Fibroblast of villous mesenchyme (primary cell): ENCODE data around the gene RBBP5. TPM values are rescaled to one million over a fixed set of nuclear protein-coding genes. Genes with fewer than 3 reads are reported as not detected.
A peak's percentile ranks its signal among the peaks of the same experiment; 100 is the strongest.
"Not testable (repeated sequence)": the region's sequence is repeated elsewhere in the genome, so short reads cannot be mapped to it uniquely, and the experiment has no call there.

Experiments
- DNase-seq: peaks from one replicate; pipeline ENCODE4 v3.0.0-alpha.2; 2010; ENCODE audit warnings: low read depth
- H3K4me3 ChIP-seq: 2 replicates; pipeline ENCODE4 v1.5.1; 2011; ENCODE audit warnings: low read depth, mild to moderate bottlenecking, low read length
- CTCF ChIP-seq: IDR thresholded peaks from 2 replicates; pipeline ENCODE4 v1.5.1; 2012; ENCODE audit warnings: low read depth, mild to moderate bottlenecking, low read length; ENCODE audit not compliant: insufficient read depth
- total RNA-seq: library from RNA; depleted of rRNA; stranded (reverse); fragments of >200 nt; gene quantifications from 2 replicates; pipeline ENCODE4 v1.2.3, GENCODE V29; 2012

RBBP5 gene
- total RNA-seq, 1 donor: 22.5 TPM

DNA sequence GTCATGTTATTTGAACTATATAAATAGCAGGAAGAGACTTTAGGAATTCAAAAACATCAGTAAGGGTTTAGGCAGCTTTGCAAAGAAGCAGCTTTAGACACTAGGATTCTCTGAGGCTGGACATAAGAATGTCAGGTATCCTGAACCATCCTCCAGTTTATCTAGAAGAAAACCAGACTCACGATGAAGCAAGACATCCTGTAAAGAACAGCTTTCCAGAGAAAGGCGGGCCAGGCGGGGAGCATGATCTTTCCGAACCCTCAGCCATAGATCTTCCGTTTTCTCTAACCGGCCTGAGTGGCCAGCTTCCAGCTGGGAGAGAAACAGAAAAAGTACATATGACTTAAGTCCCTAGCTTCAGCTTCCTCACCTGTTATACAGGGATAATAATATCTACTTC, 39.3 kb upstream of the RBBP5 start:
- no peak for DNase-seq

GRCh38 chr1:205158048-205158616, 36.4 kb upstream of the RBBP5 start:
- no peak for DNase-seq
- H3K4me3 ChIP-seq: no peak overlapping the region
- no peak for TF ChIP-seq CTCF

More for the DNA sequence above, 39.3 kb upstream of the RBBP5 start:
- TF ChIP-seq CTCF: no peak
- H3K4me3 ChIP-seq: no peak overlapping the region

- H3K4me3 ChIP-seq: not testable (repeated sequence)
Observed at GRCh38 chr1:205155665-205156377, 34.0 kb upstream of the RBBP5 start.

GRCh38 chr1:205152505-205152904, 30.7 kb upstream of the RBBP5 start:
- H3K4me3 ChIP-seq: no peak overlapping the region
- no peak for DNase-seq
- TF ChIP-seq CTCF: no peak

More at GRCh38 chr1:205155665-205156377, 34.0 kb upstream of the RBBP5 start:
- not testable (repeated sequence) for DNase-seq

DNA sequence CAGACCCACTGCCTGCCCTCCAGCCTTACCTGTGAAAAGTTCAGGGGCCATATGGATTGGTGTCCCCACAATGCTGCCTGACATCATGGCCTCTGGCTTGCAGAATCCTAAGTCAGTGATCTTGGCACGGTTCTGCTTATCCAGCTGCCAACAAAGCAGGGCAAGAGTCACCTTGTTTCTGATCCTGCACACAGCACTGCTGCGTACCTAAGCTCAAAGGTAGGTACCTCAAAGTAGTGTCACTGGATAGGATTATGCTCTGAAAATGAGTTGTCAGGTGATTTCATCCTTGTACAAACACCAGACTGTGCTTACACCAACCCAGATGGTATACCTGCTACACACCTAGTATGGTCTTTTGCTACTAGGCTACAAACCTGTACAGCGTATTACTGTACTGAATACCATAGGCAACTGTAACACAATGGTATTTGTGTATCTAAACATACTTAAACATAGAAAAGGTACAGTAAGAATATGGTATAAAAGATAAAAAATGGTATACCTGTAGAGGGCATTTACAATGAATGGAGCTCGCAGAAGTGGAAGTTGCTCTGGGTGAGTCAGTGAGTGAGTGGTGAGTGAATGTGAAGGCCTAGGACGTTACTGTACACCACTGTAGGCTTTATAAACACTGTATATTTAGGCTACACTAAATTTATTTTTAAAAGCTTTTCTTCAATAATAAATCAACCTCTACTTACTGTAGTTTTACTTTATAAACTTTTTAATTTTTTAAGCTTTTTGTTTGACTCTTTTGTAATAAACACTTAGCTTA, 29.1 kb upstream of the RBBP5 start:
- TF ChIP-seq CTCF: no peak
- no peak for DNase-seq
- no peak overlapping the region for H3K4me3 ChIP-seq

GRCh38 chr1:205147191-205147835, 25.5 kb upstream of the RBBP5 start:
- DNase-seq: peak; percentile 44
- TF ChIP-seq CTCF: no peak
- no peak overlapping the region for H3K4me3 ChIP-seq

DNA sequence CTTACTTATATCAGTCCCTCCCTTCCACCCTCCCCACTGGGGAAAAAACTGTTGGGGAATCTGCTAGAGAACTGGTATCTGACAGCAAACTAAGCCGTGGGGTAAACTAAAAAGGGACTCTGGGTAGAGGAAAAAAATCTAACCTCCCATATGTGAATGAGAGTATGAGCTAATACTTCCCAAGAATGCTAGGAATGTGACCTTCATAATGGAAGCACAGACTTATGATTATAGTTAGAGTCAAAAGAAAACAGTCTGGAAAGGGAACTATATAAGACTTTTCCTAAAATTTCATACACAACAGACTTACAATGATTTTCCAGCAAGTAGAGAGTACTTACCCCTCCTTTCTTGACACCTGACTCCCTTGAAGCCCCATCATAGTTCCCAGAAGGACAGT, 23.0 kb upstream of the RBBP5 start:
- no peak overlapping the region for H3K4me3 ChIP-seq
- peak; percentile 54 for DNase-seq
- TF ChIP-seq CTCF: no peak
